RWPE2 (cell line): ENCODE measurements around the gene SOX3.

Experiments
- ATAC-seq: fragments of 200-7000 bp; cut with Tn5 transposase; 3 replicates; pipeline ENCODE4 v1.9.1; 2021; ENCODE audit warnings: low read depth
- DNase-seq: peaks from one replicate; pipeline ENCODE4 v3.0.0-alpha.2; 2020; ENCODE audit warnings: low spot score
- H3K27ac ChIP-seq: fragments of 450-650 bp; 2 replicates; pipeline ENCODE4 v1.5.1; 2017; ENCODE audit warnings: mild to moderate bottlenecking; ENCODE audit not compliant: poor library complexity, severe bottlenecking
- H3K27me3 ChIP-seq: fragments of 250-450 bp; sonication (Bioruptor Pico); 2 replicates; pipeline ENCODE4 v1.5.1; 2021; ENCODE audit warnings: mild to moderate bottlenecking, moderate library complexity; ENCODE audit not compliant: insufficient read depth, poor library complexity, severe bottlenecking
- H3K36me3 ChIP-seq: fragments of 250-450 bp; sonication (Bioruptor Pico); 2 replicates; pipeline ENCODE4 v1.5.1; 2020; ENCODE audit warnings: low read depth, mild to moderate bottlenecking, moderate library complexity
- H3K4me1 ChIP-seq: fragments of 250-450 bp; sonication (Bioruptor Pico); 2 replicates; pipeline ENCODE4 v1.5.1; 2021; ENCODE audit warnings: mild to moderate bottlenecking, moderate library complexity; ENCODE audit not compliant: insufficient read depth, poor library complexity, severe bottlenecking
- H3K4me3 ChIP-seq: fragments of 250-450 bp; sonication (Bioruptor Pico); 2 replicates; pipeline ENCODE4 v1.5.1; 2021; ENCODE audit warnings: mild to moderate bottlenecking, moderate library complexity; ENCODE audit not compliant: severe bottlenecking
- H3K9me3 ChIP-seq: fragments of 250-450 bp; sonication (Bioruptor Pico); 2 replicates; pipeline ENCODE4 v1.5.1; 2021; ENCODE audit warnings: mild to moderate bottlenecking, moderate library complexity; ENCODE audit not compliant: severe bottlenecking
- CTCF ChIP-seq: fragments of 450-650 bp; IDR thresholded peaks from one replicate; pipeline ENCODE4 v1.5.1; 2017; ENCODE audit warnings: mild to moderate bottlenecking, moderate library complexity; ENCODE audit not compliant: poor library complexity, severe bottlenecking

SOX3 gene

DNA sequence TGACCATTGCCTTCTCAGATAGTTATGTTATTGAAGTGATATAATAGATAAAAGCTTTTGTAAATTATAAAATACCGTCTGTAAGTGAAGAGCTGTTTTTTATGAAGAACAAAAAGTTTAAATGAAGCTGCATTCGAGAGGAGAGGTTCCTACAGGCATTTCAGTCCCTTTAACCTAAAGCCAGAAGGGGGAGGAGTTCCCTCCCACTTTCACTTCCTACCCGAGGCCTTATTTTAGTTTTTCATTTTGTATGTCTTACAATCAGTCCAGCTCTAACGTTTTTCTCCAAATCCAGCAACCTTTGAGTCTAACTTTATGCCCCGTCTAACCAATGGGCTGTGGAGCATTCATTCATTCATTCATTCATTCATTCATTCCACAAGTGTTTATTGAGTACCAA is 16.5 kb upstream of the SOX3 start:
- no peaks in the 10 kb centered on the region for H3K36me3 ChIP-seq
- H3K27ac ChIP-seq: no peak overlapping the region
- DNase-seq (no peak), ATAC-seq (no peak)
- no peak for TF ChIP-seq CTCF
- H3K9me3 ChIP-seq: no peaks in the 10 kb centered on the region
- H3K4me1 ChIP-seq: peaks cover 5% of the 10 kb centered on the region
- H3K4me3 ChIP-seq: no peak overlapping the region
- no peaks in the 10 kb centered on the region for H3K27me3 ChIP-seq

DNA sequence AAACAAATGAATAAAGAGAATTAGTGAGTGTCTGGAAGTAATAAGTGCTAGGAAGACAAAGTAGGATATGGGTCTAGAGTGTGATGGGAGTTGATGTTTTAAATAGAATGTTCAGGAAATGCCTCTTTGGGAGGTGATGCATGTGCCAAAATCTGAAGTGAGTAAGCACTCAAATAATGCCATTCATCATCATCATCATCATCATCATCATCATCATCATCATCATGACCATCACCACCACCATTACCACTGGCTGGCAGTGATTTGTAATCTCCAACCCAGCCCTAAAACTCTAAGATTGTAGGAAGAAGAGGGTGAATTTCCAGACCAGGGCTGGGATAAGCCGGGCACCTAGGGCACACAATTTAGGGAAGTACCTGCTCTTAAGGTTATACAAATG is 9.7 kb upstream of the SOX3 start:
- peaks cover 5% of the 10 kb centered on the region for H3K27me3 ChIP-seq
- H3K4me1 ChIP-seq: no peaks in the 10 kb centered on the region
- DNase-seq (no peak), ATAC-seq (no peak)
- H3K4me3 ChIP-seq: no peak overlapping the region
- H3K27ac ChIP-seq: no peak overlapping the region
- H3K36me3 ChIP-seq: no peaks in the 10 kb centered on the region
- no peaks in the 10 kb centered on the region for H3K9me3 ChIP-seq
- TF ChIP-seq CTCF: no peak

- H3K9me3 ChIP-seq: no peaks in the 10 kb centered on the region
- DNase-seq: no peak
- H3K27me3 ChIP-seq: peaks cover 33% of the 10 kb centered on the region
These were observed 6.0 kb upstream of the SOX3 start for GRCh38 chrX:140510895-140511295.

GRCh38 chrX:140510306-140510676 is 5.4 kb upstream of the SOX3 start:
- no peak overlapping the region for H3K4me3 ChIP-seq
- no peak for TF ChIP-seq CTCF
- DNase-seq (no peak), ATAC-seq (no peak)
- H3K36me3 ChIP-seq: no peaks in the 10 kb centered on the region
- H3K27me3 ChIP-seq: peaks cover 38% of the 10 kb centered on the region
- H3K4me1 ChIP-seq: no peaks in the 10 kb centered on the region
- no peak overlapping the region for H3K27ac ChIP-seq
- H3K9me3 ChIP-seq: no peaks in the 10 kb centered on the region

More at GRCh38 chrX:140510895-140511295, 6.0 kb upstream of the SOX3 start:
- Histone ChIP-seq H3K36me3 (no peaks in the 10 kb centered on the region), H3K4me3 (no peak overlapping the region), H3K27ac (no peak overlapping the region), H3K4me1 (no peaks in the 10 kb centered on the region)
- ATAC-seq: no peak
- TF ChIP-seq CTCF: no peak

- H3K27ac ChIP-seq: no peak overlapping the region
- no peak for DNase-seq
- TF ChIP-seq CTCF: no peak
These were observed 4.8 kb upstream of the SOX3 start for GRCh38 chrX:140509468-140510305.

More at GRCh38 chrX:140509468-140510305, 4.8 kb upstream of the SOX3 start:
- no peak overlapping the region for H3K4me3 ChIP-seq
- H3K27me3 ChIP-seq: peaks cover 42% of the 10 kb centered on the region
- no peak for ATAC-seq
- H3K9me3 ChIP-seq: no peaks in the 10 kb centered on the region
- H3K36me3 ChIP-seq: no peaks in the 10 kb centered on the region
- no peaks in the 10 kb centered on the region for H3K4me1 ChIP-seq
